Stimulated activated CD4-positive, alpha-beta T cell treated with anti-CD3 and anti-CD28 coated beads, Interleukin-12 subunit alpha, Interleukin-12 subunit beta, amount 100 ng/mL, for 24 hours (primary cell): ENCODE results near the gene EHMT2.
A peak's percentile ranks its signal among the peaks of the same experiment; 100 is the strongest.

Source experiments
- DNase-seq, 2 experiments: peaks; one replicate each; pipeline ENCODE4 v3.0.0-alpha.2; 2020; ENCODE audit warnings: low read depth in 2 of 2

Gene EHMT2

GRCh38 chr6:31888276-31889258 is 8.9 kb downstream of the EHMT2 start:
- DNase-seq = peak in 1 of 2 experiments; percentile 53

- no peak for DNase-seq
These were observed 10.1 kb downstream of the EHMT2 start for GRCh38 chr6:31887173-31888007.

- no peak for DNase-seq
These were observed 10.9 kb downstream of the EHMT2 start for GRCh38 chr6:31886541-31886991.

- DNase-seq = no peak
These were observed 12.9 kb downstream of the EHMT2 start for GRCh38 chr6:31884528-31885035.

- DNase-seq = no peak
These were observed 13.8 kb downstream of the EHMT2 start for GRCh38 chr6:31883676-31884075.

- DNase-seq = no peak
These were observed 15.2 kb downstream of the EHMT2 start for GRCh38 chr6:31882344-31882743.

GRCh38 chr6:31881136-31881859 is 16.2 kb downstream of the EHMT2 start:
- no peak for DNase-seq

- DNase-seq = no peak
These were observed 16.9 kb downstream of the EHMT2 start for GRCh38 chr6:31880616-31881015.

- no peak for DNase-seq
These were observed 17.6 kb downstream of the EHMT2 start for GRCh38 chr6:31879901-31880300.

GRCh38 chr6:31879143-31879542 is 18.4 kb downstream of the EHMT2 start:
- DNase-seq = no peak

GRCh38 chr6:31878726-31879125 is 18.8 kb downstream of the EHMT2 start, which contains the start of gene SLC44A4:
SLC44A4 (minus strand) TSS chr6:31878997; CDS start chr6:31878980, 17 bp downstream.
- DNase-seq = no peak

- DNase-seq = no peak
These were observed 19.3 kb downstream of the EHMT2 start for GRCh38 chr6:31878222-31878621.

- no peak for DNase-seq
These were observed 19.8 kb downstream of the EHMT2 start for GRCh38 chr6:31877651-31878161.

GRCh38 chr6:31877125-31877650 is 20.3 kb downstream of the EHMT2 start:
- no peak for DNase-seq

GRCh38 chr6:31876357-31876756 is 21.1 kb downstream of the EHMT2 start:
- DNase-seq = no peak

GRCh38 chr6:31875877-31876276 is 21.6 kb downstream of the EHMT2 start:
- no peak for DNase-seq

- no peak for DNase-seq
These were observed 22.5 kb downstream of the EHMT2 start for GRCh38 chr6:31874836-31875572.

- DNase-seq = no peak
These were observed 23.3 kb downstream of the EHMT2 start for GRCh38 chr6:31874084-31874670.

- DNase-seq = no peak
These were observed 26.3 kb downstream of the EHMT2 start for GRCh38 chr6:31871046-31871659.
